Measurements from ENCODE around the gene EP400.
"Not testable (repeated sequence)": the region's sequence is repeated elsewhere in the genome, so short reads cannot be mapped to it uniquely, and the experiment has no call there.

Gene EP400

DNA sequence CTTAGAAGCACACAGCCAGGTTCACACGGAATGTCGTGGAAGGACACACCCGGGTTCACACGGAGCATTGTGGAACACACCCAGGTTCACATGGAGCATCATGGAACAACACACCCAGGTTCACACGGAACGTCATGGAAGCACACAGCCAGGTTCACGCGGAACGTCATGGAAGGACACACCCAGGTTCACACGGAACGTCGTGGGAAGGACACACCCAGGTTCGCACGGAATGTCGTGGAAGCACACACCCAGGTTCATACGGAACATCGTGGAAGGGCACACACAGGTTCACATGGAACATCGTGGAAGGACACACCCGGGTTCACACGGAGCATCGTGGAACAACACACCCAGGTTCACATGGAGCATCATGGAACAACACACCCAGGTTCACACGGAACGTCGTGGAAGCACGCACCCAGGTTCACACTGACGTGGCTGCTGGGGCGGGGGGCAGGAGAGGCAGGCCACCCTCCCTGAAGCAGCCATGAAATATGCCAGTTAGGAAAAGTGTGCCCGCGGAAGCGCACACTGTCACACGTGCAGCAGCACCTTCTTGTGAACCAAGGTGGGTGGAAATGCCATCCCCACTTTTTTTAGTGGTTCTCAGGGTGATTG, 86.4 kb downstream of the EP400 start:
- FAIRE-seq: no peak
- TF ChIP-seq SPI1 (IDR thresholded peaks at IDR 0.05; ENCODE audit: low read depth, low read length) (no peak), TAF1 (IDR thresholded peaks at IDR 0.05; ENCODE audit: low read depth, low read length) (no peak), PAX5 (IDR thresholded peaks at IDR 0.05; ENCODE audit: insufficient read depth, low read length, severe bottlenecking) (no peak), POU2F2 (IDR thresholded peaks at IDR 0.05; ENCODE audit: low read depth, low read length) (no peak), POLR2A (IDR thresholded peaks at IDR 0.05; ENCODE audit: low read depth, low read length) (no peak), POLR2AphosphoS5 (IDR thresholded peaks at IDR 0.05; ENCODE audit: low read depth, low read length) (no peak)
- no peak for DNase-seq (ENCODE audit: insufficient read length, low spot score)

DNA sequence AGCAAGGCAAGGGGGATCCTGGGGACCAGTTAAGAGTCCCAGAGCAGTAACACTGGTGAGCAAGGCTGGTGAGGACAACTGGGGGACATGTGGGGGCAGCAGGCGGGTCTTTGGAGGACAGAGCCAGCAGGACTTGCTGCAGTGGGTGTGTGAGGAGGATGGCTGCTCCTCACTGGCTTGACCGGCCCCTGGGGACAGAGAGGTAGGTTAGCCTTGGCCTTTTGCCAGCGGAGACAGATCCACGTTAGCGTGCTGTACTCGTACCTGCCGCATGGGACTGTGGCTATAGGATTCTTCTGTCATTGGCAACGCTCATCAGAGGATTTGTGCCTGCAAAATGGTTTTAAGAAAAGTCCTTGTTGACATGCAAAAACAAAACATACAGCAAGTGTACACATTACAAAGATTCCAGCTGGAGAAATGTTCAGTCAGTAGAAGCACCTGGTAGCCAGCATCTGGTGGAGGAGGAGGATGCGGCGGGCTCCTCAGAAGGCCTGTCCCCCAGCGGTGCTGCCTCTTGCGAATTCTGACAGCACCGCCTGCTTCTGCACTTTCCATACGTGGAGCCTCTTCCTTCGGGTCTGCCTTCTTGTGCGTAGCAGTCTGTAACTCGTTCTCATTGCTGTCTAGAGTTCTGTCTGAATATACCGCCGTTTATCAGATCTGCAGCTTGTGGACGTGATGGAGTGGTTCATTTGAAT, 91.3 kb downstream of the EP400 start:
- DNase-seq (ENCODE audit: insufficient read length, low spot score) (no peak), FAIRE-seq (no peak)
- no peak for TF ChIP-seq SPI1 (IDR thresholded peaks at IDR 0.05; ENCODE audit: low read depth, low read length)
- TF ChIP-seq PAX5 (IDR thresholded peaks at IDR 0.05; ENCODE audit: insufficient read depth, low read length, severe bottlenecking): no peak
- TF ChIP-seq TAF1 (IDR thresholded peaks at IDR 0.05; ENCODE audit: low read depth, low read length): no peak

DNA sequence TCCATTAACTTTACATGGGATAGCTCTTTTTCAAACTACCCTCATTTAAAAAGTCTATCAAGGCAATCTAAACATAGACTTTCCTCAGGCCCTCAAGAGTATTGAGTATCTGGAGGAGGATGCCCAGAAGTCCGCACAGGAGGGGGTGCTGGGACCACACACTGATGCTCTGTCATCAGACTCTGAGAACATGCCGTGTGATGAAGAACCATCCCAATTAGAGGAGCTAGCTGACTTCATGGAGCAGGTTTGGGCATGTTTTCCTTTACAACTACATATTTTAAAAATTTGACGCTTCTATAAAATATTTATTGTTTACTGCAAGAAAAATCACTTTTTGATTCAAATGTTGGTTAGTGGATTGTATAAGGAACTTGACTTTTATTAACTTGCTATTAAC, 93.5 kb downstream of the EP400 start:
- FAIRE-seq: no peak
- TF ChIP-seq TAF1 (IDR thresholded peaks at IDR 0.05; ENCODE audit: low read depth, low read length) (no peak), POU2F2 (IDR thresholded peaks at IDR 0.05; ENCODE audit: low read depth, low read length) (no peak), POLR2AphosphoS5 (IDR thresholded peaks at IDR 0.05; ENCODE audit: low read depth, low read length) (no peak)
- no peak for DNase-seq (ENCODE audit: insufficient read length, low spot score)

DNA sequence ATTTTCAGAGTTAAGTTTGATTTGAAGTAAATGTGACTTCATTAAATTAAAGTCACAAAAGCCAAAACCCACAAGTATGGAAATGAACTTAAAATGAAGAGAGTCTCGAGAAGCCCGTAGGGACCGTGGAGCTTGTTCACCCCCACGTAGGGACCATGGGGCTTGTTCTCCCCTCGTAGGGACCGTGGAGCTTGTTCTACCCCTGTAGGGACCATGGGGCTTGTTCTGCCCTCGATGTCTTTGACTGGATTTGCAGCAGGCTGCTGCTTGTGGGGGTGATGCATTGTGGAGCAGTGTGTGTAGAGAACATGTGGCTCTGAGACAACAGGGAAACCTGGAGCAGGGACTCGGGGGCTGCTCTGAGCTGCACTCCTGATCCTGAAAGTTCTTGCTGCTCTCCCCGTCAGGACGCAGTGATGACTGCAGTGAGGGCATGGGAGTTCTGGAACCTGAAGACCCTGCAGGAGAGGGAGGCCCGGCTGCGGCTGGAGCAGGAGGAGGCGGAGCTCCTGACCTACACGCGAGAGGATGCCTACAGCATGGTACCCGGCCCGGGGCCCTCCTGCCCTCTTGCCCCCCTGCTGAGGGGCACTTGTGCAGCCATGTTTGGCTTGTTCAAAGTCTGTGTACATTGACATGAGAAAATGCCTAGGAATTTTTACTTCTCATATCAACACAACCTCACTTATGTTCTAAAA, 94.2 kb downstream of the EP400 start:
- no peak for DNase-seq (ENCODE audit: insufficient read length, low spot score)
- TF ChIP-seq TAF1 (IDR thresholded peaks at IDR 0.05; ENCODE audit: low read depth, low read length) (no peak), POLR2AphosphoS5 (IDR thresholded peaks at IDR 0.05; ENCODE audit: low read depth, low read length) (no peak), PAX5 (IDR thresholded peaks at IDR 0.05; ENCODE audit: insufficient read depth, low read length, severe bottlenecking) (no peak), SPI1 (IDR thresholded peaks at IDR 0.05; ENCODE audit: low read depth, low read length) (no peak), POLR2A (IDR thresholded peaks at IDR 0.05; ENCODE audit: low read depth, low read length) (no peak), POU2F2 (IDR thresholded peaks at IDR 0.05; ENCODE audit: low read depth, low read length) (no peak)
- FAIRE-seq: no peak

DNA sequence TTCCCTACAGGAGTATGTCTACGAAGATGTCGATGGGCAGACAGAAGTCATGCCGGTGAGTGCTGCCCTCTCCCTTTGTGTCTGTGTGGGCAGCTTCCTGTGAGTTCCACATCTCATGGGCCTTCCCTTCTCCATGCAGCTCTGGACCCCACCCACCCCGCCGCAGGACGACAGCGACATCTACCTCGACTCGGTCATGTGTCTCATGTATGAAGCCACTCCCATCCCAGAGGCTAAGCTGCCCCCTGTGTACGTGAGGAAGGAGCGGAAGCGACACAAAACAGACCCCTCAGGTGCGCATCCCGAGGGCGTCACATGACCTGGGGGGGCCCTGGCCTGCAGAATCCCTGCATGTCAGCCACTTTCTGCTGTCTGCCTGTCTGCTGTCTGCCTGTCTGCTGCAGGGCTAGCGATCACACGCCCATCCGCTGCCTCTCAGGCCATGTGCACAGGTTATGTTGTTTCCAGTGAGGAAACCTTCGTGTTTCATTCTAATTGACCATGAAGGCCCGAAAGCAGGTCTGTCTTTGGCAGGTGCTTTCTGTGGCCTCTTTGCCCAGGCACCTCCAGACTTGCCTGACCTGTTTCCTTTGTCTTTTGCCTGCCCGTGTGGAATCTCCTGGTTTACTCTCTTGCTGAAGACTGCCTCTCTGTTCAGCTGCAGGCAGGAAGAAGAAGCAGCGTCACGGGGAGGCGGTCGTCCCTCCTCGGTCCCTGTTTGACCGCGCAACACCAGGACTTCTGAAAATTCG, 95.1 kb downstream of the EP400 start:
- DNase-seq (ENCODE audit: insufficient read length, low spot score) (no peak), FAIRE-seq (no peak)

DNA sequence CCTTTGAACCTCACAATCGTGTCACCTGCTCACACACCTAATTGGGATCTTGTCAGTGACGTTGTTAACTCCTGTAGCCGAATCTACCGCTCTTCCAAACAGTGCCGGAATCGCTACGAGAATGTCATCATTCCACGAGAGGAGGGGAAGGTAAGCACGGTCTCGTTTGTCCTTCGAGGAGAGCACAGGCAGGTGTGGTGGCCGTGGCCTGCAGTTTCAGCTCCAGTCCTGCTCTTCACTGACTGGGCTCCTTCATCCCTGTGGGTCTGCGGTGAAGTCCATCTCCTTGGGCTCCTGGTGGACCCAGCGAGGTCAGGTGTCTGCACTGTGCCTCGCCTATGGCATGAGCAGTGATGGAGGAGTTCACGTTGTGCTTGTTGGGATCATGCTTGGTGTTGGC, 96.0 kb downstream of the EP400 start:
- TF ChIP-seq POU2F2 (IDR thresholded peaks at IDR 0.05; ENCODE audit: low read depth, low read length) (no peak), POLR2A (IDR thresholded peaks at IDR 0.05; ENCODE audit: low read depth, low read length) (no peak), TAF1 (IDR thresholded peaks at IDR 0.05; ENCODE audit: low read depth, low read length) (no peak), POLR2AphosphoS5 (IDR thresholded peaks at IDR 0.05; ENCODE audit: low read depth, low read length) (no peak), SPI1 (IDR thresholded peaks at IDR 0.05; ENCODE audit: low read depth, low read length) (no peak), PAX5 (IDR thresholded peaks at IDR 0.05; ENCODE audit: insufficient read depth, low read length, severe bottlenecking) (no peak)
- DNase-seq (ENCODE audit: insufficient read length, low spot score) (no peak), FAIRE-seq (no peak)

More for the DNA sequence above, 95.1 kb downstream of the EP400 start:
- TF ChIP-seq TAF1 (IDR thresholded peaks at IDR 0.05; ENCODE audit: low read depth, low read length): no peak
- TF ChIP-seq PAX5 (IDR thresholded peaks at IDR 0.05; ENCODE audit: insufficient read depth, low read length, severe bottlenecking): no peak
- TF ChIP-seq POLR2A (IDR thresholded peaks at IDR 0.05; ENCODE audit: low read depth, low read length): no peak
- TF ChIP-seq POLR2AphosphoS5 (IDR thresholded peaks at IDR 0.05; ENCODE audit: low read depth, low read length): no peak
- no peak for TF ChIP-seq SPI1 (IDR thresholded peaks at IDR 0.05; ENCODE audit: low read depth, low read length)
- TF ChIP-seq POU2F2 (IDR thresholded peaks at IDR 0.05; ENCODE audit: low read depth, low read length): no peak

DNA sequence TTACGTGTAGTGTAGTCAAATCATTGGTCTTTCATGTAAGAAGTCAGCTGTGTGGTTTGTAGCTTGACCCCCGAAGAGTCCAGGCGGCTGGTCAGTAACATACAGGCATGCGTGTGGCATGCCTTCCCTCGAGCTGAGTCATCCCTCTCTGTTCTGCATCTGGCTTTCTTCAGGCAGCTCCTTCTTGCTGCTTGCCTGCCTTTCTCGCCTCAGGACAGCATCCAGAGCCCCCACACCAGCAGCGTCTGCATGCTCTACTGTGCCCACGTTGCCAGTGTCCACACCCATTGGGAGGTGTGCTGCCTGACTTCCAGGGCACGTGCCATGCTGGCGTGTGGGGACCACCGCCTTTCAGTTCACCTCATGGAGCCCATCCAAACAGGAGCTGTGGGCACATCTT, 96.8 kb downstream of the EP400 start:
- DNase-seq (ENCODE audit: insufficient read length, low spot score): no peak
- no peak for FAIRE-seq
- TF ChIP-seq PAX5 (IDR thresholded peaks at IDR 0.05; ENCODE audit: insufficient read depth, low read length, severe bottlenecking) (no peak), TAF1 (IDR thresholded peaks at IDR 0.05; ENCODE audit: low read depth, low read length) (no peak), SPI1 (IDR thresholded peaks at IDR 0.05; ENCODE audit: low read depth, low read length) (no peak), POU2F2 (IDR thresholded peaks at IDR 0.05; ENCODE audit: low read depth, low read length) (no peak), POLR2A (IDR thresholded peaks at IDR 0.05; ENCODE audit: low read depth, low read length) (no peak), POLR2AphosphoS5 (IDR thresholded peaks at IDR 0.05; ENCODE audit: low read depth, low read length) (no peak)

DNA sequence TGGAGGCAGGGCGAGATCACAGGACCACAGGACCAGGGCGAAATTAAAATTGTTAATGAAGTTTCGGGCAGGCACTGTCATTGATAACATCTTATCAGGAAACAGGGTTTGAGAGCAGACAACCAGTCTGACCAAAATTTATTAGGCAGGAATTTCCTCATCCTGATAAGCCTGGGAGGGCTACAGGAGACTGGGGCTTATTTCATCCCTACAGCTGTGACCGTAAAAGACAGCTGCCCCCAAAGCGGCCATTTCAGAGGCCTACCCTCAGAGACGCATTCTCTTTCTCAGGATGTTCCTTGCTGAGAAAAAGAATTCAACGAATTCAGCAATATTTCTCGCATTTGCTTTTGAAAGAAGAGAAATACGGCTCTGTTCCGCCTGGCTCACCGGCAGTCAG, 97.9 kb downstream of the EP400 start:
- not testable (repeated sequence) for DNase-seq (ENCODE audit: insufficient read length, low spot score); FAIRE-seq

DNA sequence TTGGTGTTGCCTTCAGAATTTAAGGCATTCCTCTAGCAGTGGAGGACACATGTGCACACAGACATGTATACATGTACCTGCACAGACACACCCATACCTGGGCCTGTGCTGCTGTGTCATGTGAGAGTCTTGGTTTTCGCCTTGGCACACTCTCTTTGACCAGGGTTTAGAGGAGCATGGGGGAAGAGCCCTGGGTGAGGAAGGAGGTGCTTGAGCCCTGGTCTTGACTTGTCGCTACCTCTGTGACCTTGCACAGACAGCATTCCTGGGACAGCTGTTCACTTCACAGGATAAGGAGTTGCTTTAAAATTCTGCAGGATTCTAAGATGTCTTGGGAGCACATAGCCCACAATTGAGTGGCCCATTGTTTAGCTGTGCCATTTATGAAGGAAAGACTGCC, 99.7 kb downstream of the EP400 start:
- TF ChIP-seq SPI1 (IDR thresholded peaks at IDR 0.05; ENCODE audit: low read depth, low read length) (no peak), TAF1 (IDR thresholded peaks at IDR 0.05; ENCODE audit: low read depth, low read length) (no peak), POLR2A (IDR thresholded peaks at IDR 0.05; ENCODE audit: low read depth, low read length) (no peak), POLR2AphosphoS5 (IDR thresholded peaks at IDR 0.05; ENCODE audit: low read depth, low read length) (no peak), POU2F2 (IDR thresholded peaks at IDR 0.05; ENCODE audit: low read depth, low read length) (no peak), PAX5 (IDR thresholded peaks at IDR 0.05; ENCODE audit: insufficient read depth, low read length, severe bottlenecking) (no peak)
- DNase-seq (ENCODE audit: insufficient read length, low spot score) (no peak), FAIRE-seq (no peak)

Data from GM12891 (cell line).